ENCODE measurements around the gene YEATS4. TPM values are rescaled to one million over a fixed set of nuclear protein-coding genes. Genes with fewer than 3 reads are reported as not detected.

The YEATS4 gene
- total and polyA plus RNA-seq, 4 donors = 9.9 to 23.8 (median 15.5) TPM

DNA sequence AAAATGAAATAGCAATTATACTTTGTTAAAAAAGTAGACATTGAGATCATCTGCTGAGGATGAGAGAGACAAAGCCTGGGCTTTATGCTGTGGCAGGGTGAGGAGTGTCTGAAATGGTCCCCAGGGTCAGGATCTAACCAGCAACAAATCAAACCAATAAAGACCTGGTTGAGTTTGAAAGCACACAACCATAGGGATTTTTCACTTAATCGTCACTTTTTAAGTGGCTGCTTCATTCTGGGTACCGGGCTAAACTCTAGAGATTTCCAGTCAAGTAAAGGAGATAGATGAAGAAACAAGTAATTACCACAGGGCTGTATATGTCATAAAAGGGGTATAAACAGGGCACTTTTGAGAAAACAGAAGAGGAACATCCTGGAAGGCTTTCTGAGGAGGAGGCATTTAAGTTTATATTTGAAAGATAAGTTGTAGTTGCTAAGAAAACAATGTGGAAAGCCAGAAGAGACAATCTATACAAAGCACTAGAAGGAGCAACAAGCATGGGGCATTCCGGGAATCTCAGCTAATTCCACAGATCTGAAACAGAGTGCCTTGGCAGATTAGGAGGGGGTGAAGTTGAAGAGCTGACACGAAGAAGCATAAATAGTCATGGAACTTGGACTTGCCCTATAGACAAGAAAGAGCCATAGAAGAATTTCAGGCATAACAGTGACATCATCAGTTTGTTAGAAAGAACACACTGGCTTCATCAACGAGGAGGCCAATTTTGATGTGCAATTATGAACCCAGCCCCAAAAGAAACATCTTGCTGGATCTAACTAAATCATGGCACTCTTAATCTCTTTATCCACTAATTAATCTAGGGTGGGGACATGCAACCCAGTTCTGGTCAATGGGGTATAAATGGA, 63.7 kb downstream of the YEATS4 start:
- no peak overlapping the region for H3K27ac ChIP-seq (ENCODE audit: low read depth in 1 of 2, low read length in 2 of 2)
- 89% methylated on average over 5 of the region's 5 CpGs for WGBS
- DNase-seq (ENCODE audit: low spot score) = no peak
- no peaks in the 10 kb centered on the region for H3K36me3 ChIP-seq (ENCODE audit: control insufficient read depth in 4 of 4, insufficient read depth in 3 of 4, low read depth in 1 of 4, low read length in 3 of 4)
- TF ChIP-seq RAD21 (IDR thresholded peaks at IDR 0.05) = no peak
- TF ChIP-seq SP1 (IDR thresholded peaks at IDR 0.05) = no peak
- TF ChIP-seq, protein P1, sequence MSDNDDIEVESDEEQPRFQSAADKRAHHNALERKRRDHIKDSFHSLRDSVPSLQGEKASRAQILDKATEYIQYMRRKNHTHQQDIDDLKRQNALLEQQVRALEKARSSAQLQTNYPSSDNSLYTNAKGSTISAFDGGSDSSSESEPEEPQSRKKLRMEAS (IDR thresholded peaks at IDR 0.05) = no peak
- TF ChIP-seq, protein P2, sequence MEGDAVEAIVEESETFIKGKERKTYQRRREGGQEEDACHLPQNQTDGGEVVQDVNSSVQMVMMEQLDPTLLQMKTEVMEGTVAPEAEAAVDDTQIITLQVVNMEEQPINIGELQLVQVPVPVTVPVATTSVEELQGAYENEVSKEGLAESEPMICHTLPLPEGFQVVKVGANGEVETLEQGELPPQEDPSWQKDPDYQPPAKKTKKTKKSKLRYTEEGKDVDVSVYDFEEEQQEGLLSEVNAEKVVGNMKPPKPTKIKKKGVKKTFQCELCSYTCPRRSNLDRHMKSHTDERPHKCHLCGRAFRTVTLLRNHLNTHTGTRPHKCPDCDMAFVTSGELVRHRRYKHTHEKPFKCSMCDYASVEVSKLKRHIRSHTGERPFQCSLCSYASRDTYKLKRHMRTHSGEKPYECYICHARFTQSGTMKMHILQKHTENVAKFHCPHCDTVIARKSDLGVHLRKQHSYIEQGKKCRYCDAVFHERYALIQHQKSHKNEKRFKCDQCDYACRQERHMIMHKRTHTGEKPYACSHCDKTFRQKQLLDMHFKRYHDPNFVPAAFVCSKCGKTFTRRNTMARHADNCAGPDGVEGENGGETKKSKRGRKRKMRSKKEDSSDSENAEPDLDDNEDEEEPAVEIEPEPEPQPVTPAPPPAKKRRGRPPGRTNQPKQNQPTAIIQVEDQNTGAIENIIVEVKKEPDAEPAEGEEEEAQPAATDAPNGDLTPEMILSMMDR (IDR thresholded peaks at IDR 0.05; ENCODE audit: low read depth, low read length, missing input control) = no peak
- no peak for TF ChIP-seq JUND (IDR thresholded peaks at IDR 0.05)
- no peak for TF ChIP-seq HNF4G (IDR thresholded peaks at IDR 0.05)
- TF ChIP-seq EGR1 (IDR thresholded peaks at IDR 0.05; ENCODE audit: low read depth in 2 of 2) = no peak
- no peak for TF ChIP-seq FOXA1 (IDR thresholded peaks at IDR 0.05)
- no peak for TF ChIP-seq NR2F2 (IDR thresholded peaks at IDR 0.05)
- TF ChIP-seq, protein P3, sequence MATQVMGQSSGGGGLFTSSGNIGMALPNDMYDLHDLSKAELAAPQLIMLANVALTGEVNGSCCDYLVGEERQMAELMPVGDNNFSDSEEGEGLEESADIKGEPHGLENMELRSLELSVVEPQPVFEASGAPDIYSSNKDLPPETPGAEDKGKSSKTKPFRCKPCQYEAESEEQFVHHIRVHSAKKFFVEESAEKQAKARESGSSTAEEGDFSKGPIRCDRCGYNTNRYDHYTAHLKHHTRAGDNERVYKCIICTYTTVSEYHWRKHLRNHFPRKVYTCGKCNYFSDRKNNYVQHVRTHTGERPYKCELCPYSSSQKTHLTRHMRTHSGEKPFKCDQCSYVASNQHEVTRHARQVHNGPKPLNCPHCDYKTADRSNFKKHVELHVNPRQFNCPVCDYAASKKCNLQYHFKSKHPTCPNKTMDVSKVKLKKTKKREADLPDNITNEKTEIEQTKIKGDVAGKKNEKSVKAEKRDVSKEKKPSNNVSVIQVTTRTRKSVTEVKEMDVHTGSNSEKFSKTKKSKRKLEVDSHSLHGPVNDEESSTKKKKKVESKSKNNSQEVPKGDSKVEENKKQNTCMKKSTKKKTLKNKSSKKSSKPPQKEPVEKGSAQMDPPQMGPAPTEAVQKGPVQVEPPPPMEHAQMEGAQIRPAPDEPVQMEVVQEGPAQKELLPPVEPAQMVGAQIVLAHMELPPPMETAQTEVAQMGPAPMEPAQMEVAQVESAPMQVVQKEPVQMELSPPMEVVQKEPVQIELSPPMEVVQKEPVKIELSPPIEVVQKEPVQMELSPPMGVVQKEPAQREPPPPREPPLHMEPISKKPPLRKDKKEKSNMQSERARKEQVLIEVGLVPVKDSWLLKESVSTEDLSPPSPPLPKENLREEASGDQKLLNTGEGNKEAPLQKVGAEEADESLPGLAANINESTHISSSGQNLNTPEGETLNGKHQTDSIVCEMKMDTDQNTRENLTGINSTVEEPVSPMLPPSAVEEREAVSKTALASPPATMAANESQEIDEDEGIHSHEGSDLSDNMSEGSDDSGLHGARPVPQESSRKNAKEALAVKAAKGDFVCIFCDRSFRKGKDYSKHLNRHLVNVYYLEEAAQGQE (IDR thresholded peaks at IDR 0.05) = no peak
- no peak overlapping the region for H3K9ac ChIP-seq (ENCODE audit: low read depth in 1 of 2, low read length in 2 of 2)
- H3K4me3 ChIP-seq (ENCODE audit: low read depth in 1 of 3, low read length in 3 of 3) = no peak overlapping the region
- H3K27me3 ChIP-seq (ENCODE audit: control insufficient read depth in 4 of 4, insufficient read depth in 4 of 4, low read length in 3 of 4) = no peaks in the 10 kb centered on the region
- peaks cover 0 to 2% (median 0%) of the 10 kb centered on the region in 4 donors for H3K4me1 ChIP-seq (ENCODE audit: control insufficient read depth in 4 of 4, insufficient read depth in 4 of 4, low read length in 3 of 4)
- H3K9me3 ChIP-seq (ENCODE audit: control insufficient read depth in 4 of 4, low read length in 3 of 4) = no peaks in the 10 kb centered on the region

DNA sequence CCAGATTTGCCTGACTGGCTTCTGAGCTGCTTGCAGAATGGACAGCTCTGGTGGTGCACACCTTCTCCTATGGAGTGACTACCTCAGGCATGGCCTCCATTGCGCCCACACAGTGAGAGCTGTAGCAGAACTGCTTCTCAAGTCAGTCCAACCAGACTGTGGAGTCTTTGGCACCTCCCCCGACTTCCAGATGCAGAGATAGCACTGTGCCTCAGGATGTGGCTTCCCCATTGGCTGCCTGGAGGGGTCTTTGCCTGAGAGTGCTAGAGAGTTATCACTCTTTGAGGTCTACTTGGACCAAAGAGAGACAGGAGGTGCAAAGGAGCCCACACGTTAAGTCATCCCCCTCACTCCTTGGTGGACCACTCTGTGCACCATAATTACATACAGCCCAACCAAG, 65.9 kb downstream of the YEATS4 start:
- no peak overlapping the region for H3K27ac ChIP-seq (ENCODE audit: low read depth in 1 of 2, low read length in 2 of 2)
- WGBS = 91% methylated on average over 3 of the region's 3 CpGs
- H3K4me3 ChIP-seq (ENCODE audit: low read depth in 1 of 3, low read length in 3 of 3) = no peak overlapping the region

More for the DNA sequence above, 65.9 kb downstream of the YEATS4 start:
- no peak for DNase-seq (ENCODE audit: low spot score)
- H3K36me3 ChIP-seq (ENCODE audit: control insufficient read depth in 4 of 4, insufficient read depth in 3 of 4, low read depth in 1 of 4, low read length in 3 of 4) = no peaks in the 10 kb centered on the region
- no peaks in the 10 kb centered on the region for H3K27me3 ChIP-seq (ENCODE audit: control insufficient read depth in 4 of 4, insufficient read depth in 4 of 4, low read length in 3 of 4)
- no peaks in the 10 kb centered on the region for H3K9me3 ChIP-seq (ENCODE audit: control insufficient read depth in 4 of 4, low read length in 3 of 4)
- H3K4me1 ChIP-seq (ENCODE audit: control insufficient read depth in 4 of 4, insufficient read depth in 4 of 4, low read length in 3 of 4) = peaks cover 0 to under 1% (median 0%) of the 10 kb centered on the region in 4 donors
- no peak for TF ChIP-seq JUND (IDR thresholded peaks at IDR 0.05)
- TF ChIP-seq FOXA1 (IDR thresholded peaks at IDR 0.05) = no peak
- TF ChIP-seq, protein P1 (IDR thresholded peaks at IDR 0.05) = no peak
- no peak overlapping the region for H3K9ac ChIP-seq (ENCODE audit: low read depth in 1 of 2, low read length in 2 of 2)

All from liver (tissue), 9 donors.